ENCODE data around the gene MYT1.

The MYT1 gene

DNA sequence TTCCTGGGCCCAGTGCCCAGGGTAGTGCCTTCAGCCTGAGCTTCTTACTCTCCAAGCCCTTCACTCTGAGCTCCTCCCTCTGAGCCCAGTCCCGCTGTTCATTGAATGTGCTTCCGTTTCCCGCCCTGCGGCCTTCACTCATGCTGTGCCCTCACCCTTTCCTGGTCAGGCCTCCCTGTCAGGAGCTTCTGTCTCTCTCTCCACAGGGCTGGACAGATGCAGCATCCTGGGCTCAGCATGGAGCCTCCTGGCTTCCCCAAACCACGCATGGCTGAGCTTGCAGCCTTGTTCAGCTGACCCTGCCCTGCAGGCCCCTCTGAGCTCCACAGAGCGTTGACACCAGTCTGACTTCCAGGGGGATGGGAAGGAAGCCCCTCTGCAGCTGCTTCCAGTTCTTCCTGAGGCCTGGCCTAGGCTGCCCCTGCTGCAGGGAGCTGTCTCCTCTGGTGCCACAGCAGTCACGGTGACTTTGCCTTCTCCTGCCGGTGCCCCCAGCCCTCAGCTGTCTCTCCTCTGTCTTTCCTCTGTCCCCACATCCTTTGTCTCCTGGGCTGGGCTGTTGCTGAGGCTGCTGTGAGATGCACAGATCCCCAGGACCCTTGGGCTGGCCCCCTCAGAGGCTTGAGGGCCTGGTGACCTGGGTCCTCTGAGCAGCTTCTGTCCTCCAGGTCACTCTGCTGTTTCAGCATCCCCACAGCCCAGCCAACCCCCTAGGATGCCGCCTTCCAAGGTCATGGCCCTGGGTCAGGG lies 7.9 kb upstream of the MYT1 start:
- Histone ChIP-seq H2AFZ (ENCODE audit: low read length) (no peak overlapping the region), H3K79me2 (ENCODE audit: insufficient read depth, low read length) (no peaks in the 10 kb centered on the region), H3K4me1 (ENCODE audit: insufficient read depth, low read length, severe bottlenecking) (no peaks in the 10 kb centered on the region), H4K20me1 (ENCODE audit: insufficient read depth, low read length) (no peaks in the 10 kb centered on the region), H3K27me3 (ENCODE audit: insufficient read depth, low read length) (peaks cover 7% of the 10 kb centered on the region; the same call in 1 of the 2 replicates), H3K4me2 (ENCODE audit: low read length) (no peak overlapping the region), H3K27ac (ENCODE audit: low read depth, low read length, poor library complexity, severe bottlenecking) (no peak overlapping the region), H3F3A (ENCODE audit: insufficient read depth, low read length) (no peaks in the 10 kb centered on the region), H3K9me3 (ENCODE audit: low read length) (no peaks in the 10 kb centered on the region), H3K9me2 (ENCODE audit: low read depth, low read length) (no peaks in the 10 kb centered on the region), H3K4me3 (ENCODE audit: low read depth, low read length, poor library complexity, severe bottlenecking) (no peak overlapping the region), H3K9ac (ENCODE audit: low read length) (no peak overlapping the region), H3K36me3 (ENCODE audit: insufficient read depth, low read length) (no peaks in the 10 kb centered on the region)
- no peak for TF ChIP-seq EZH2 (IDR thresholded peaks at IDR 0.05; ENCODE audit: borderline replicate concordance, low read length)

DNA sequence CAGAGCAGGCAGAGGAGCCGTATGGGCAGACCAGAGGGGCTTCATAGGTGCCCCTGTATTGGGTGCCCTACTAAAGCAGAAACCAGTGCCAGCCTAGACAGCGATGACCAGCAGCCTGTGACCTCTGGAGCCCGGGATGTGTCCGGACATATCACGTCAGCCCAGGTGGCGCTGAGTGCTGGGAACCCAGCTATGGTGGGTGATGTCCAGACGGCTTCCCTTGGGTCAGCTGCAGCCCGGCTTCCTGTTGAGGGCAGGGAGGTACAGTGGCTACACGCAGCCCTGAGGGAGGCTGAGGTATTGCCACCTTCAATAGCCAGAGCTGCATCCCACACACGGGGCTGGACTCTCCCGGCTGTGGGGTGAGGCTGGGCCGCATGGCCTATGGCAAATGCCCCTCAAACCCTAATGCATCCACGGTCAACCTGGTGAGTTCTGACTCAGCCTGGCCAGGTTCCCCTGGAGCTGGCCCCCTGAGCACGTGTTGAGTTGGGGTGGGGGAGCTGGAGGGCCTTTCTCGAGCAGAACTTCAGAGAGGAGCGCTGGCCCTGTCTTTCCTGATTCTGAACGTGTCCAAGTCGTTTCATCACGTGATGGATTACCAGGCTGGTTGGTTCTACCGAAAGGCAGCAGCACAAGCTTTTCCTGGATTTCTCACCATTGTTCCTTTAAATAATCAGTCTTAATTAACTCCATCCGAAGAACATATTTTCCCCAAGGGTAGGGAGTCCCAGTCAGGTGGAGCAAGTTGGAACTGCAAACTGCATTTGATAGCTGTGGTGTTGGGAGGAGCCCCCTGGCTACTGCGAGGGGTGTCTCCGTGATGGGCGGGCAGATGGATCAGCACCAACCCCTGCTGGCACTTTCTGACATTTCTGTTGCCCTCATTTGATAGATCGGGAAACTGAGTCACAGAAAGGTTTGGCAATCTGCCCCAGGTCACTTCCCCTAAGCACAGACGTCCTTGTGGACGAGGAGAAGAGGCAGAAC lies 7.1 kb upstream of the MYT1 start:
- no peak overlapping the region for H2AFZ ChIP-seq (ENCODE audit: low read length)
- H3K9me3 ChIP-seq (ENCODE audit: low read length), result no peaks in the 10 kb centered on the region
- no peaks in the 10 kb centered on the region for H3F3A ChIP-seq (ENCODE audit: insufficient read depth, low read length)
- no peak overlapping the region for H3K27ac ChIP-seq (ENCODE audit: low read depth, low read length, poor library complexity, severe bottlenecking)
- H3K36me3 ChIP-seq (ENCODE audit: insufficient read depth, low read length), result no peaks in the 10 kb centered on the region
- no peak for TF ChIP-seq EZH2 (IDR thresholded peaks at IDR 0.05; ENCODE audit: borderline replicate concordance, low read length)
- TF ChIP-seq, protein P1, sequence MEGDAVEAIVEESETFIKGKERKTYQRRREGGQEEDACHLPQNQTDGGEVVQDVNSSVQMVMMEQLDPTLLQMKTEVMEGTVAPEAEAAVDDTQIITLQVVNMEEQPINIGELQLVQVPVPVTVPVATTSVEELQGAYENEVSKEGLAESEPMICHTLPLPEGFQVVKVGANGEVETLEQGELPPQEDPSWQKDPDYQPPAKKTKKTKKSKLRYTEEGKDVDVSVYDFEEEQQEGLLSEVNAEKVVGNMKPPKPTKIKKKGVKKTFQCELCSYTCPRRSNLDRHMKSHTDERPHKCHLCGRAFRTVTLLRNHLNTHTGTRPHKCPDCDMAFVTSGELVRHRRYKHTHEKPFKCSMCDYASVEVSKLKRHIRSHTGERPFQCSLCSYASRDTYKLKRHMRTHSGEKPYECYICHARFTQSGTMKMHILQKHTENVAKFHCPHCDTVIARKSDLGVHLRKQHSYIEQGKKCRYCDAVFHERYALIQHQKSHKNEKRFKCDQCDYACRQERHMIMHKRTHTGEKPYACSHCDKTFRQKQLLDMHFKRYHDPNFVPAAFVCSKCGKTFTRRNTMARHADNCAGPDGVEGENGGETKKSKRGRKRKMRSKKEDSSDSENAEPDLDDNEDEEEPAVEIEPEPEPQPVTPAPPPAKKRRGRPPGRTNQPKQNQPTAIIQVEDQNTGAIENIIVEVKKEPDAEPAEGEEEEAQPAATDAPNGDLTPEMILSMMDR (IDR thresholded peaks at IDR 0.05; ENCODE audit: low read length), result no peak
- H3K4me1 ChIP-seq (ENCODE audit: insufficient read depth, low read length, severe bottlenecking), result no peaks in the 10 kb centered on the region
- H4K20me1 ChIP-seq (ENCODE audit: insufficient read depth, low read length), result no peaks in the 10 kb centered on the region
- H3K9ac ChIP-seq (ENCODE audit: low read length), result no peak overlapping the region
- H3K9me2 ChIP-seq (ENCODE audit: low read depth, low read length), result no peaks in the 10 kb centered on the region
- H3K27me3 ChIP-seq (ENCODE audit: insufficient read depth, low read length), result peaks cover 7% of the 10 kb centered on the region; the same call in 1 of the 2 replicates
- no peak overlapping the region for H3K4me2 ChIP-seq (ENCODE audit: low read length)
- no peak overlapping the region for H3K4me3 ChIP-seq (ENCODE audit: low read depth, low read length, poor library complexity, severe bottlenecking)
- H3K79me2 ChIP-seq (ENCODE audit: insufficient read depth, low read length), result no peaks in the 10 kb centered on the region

DNA sequence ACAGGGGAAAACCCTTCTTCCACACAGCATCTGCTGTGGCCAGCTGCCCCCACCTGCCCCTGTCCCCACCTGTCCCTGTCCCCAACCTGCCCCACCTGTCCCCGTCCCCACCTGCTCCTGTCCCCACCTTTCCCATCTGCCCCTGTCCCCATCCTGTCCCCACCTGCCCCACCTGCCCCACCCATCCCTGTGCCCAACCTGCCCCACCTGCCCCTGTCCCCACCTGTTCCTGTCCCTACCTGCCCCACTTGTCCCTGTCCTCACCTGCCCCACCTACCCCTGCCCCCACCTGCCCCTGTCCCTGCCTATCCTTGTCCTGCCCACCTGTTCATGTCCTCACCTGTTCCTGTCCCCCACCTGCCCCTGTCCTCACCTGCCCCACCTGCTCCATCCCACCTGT lies 6.4 kb upstream of the MYT1 start:
- Histone ChIP-seq H3K4me1 (ENCODE audit: insufficient read depth, low read length, severe bottlenecking) (no peaks in the 10 kb centered on the region), H3K9me3 (ENCODE audit: low read length) (no peaks in the 10 kb centered on the region), H3K9me2 (ENCODE audit: low read depth, low read length) (no peaks in the 10 kb centered on the region), H3F3A (ENCODE audit: insufficient read depth, low read length) (no peaks in the 10 kb centered on the region), H3K4me3 (ENCODE audit: low read depth, low read length, poor library complexity, severe bottlenecking) (no peak overlapping the region), H4K20me1 (ENCODE audit: insufficient read depth, low read length) (no peaks in the 10 kb centered on the region), H3K4me2 (ENCODE audit: low read length) (no peak overlapping the region), H3K27me3 (ENCODE audit: insufficient read depth, low read length) (peaks cover 7% of the 10 kb centered on the region; the same call in 1 of the 2 replicates), H3K9ac (ENCODE audit: low read length) (no peak overlapping the region), H3K36me3 (ENCODE audit: insufficient read depth, low read length) (no peaks in the 10 kb centered on the region), H3K79me2 (ENCODE audit: insufficient read depth, low read length) (no peaks in the 10 kb centered on the region), H2AFZ (ENCODE audit: low read length) (no peak overlapping the region), H3K27ac (ENCODE audit: low read depth, low read length, poor library complexity, severe bottlenecking) (no peak overlapping the region)
- no peak for TF ChIP-seq EZH2 (IDR thresholded peaks at IDR 0.05; ENCODE audit: borderline replicate concordance, low read length)
- TF ChIP-seq, protein P1 (IDR thresholded peaks at IDR 0.05; ENCODE audit: low read length), result no peak

Measured in OCI-LY1 (cell line).